H1 (cell line): ENCODE measurements around the gene TMCO1. TPM values are rescaled to one million over a fixed set of nuclear protein-coding genes. Genes with fewer than 3 reads are reported as not detected.

Experiments used
- CTCF ChIA-PET: fragments of 300-600 bp; sonication (Branson Sonifier 250); formaldehyde crosslinking; loops from one replicate; lab custom pipeline; 2021; ENCODE audit not compliant: partially characterized antibody; lab: Charles Lee
- POLR2A ChIA-PET: fragments of 300-600 bp; sonication (Branson Sonifier 250); formaldehyde crosslinking; loops from one replicate; lab custom pipeline; 2021; ENCODE audit warnings: inconsistent platforms; ENCODE audit not compliant: partially characterized antibody; lab: Charles Lee
- DNase-seq, 2 experiments: peaks; one replicate each; pipeline versions ENCODE4 v3.0.0 to v3.0.0-alpha.2; 2010 to 2022; ENCODE audit warnings: low spot score in 2 of 2, low read depth in 1 of 2, mixed read lengths in 1 of 2
- FAIRE-seq: peaks from 2 replicates; lab custom pipeline; 2011; peaks lifted over from hg19 to GRCh38; lab: Jason Lieb, UNC
- H2AFZ ChIP-seq: 2 replicates; pipeline ENCODE4 v1.8.1; 2012; ENCODE audit warnings: low read length, inconsistent platforms
- H2AK5ac ChIP-seq: 2 replicates; pipeline ENCODE4 v1.6.1; 2013; ENCODE audit warnings: low read depth, low read length
- H2BK120ac ChIP-seq: replicated peaks from 2 replicates; pipeline ENCODE3; 2013; ENCODE audit warnings: low read depth, low read length, inconsistent platforms
- H2BK12ac ChIP-seq: 2 replicates; pipeline ENCODE4 v1.6.1; 2013; ENCODE audit warnings: low read depth, low read length
- H2BK15ac ChIP-seq: 2 replicates; pipeline ENCODE4 v1.6.1; 2013; ENCODE audit warnings: low read length
- H2BK20ac ChIP-seq: 2 replicates; pipeline ENCODE4 v1.6.1; 2013; ENCODE audit warnings: low read length
- H2BK5ac ChIP-seq: 2 replicates; pipeline ENCODE4 v1.6.1; 2013; ENCODE audit warnings: low read depth, low read length
- H3K14ac ChIP-seq: 2 replicates; pipeline ENCODE4 v1.6.1; 2013; ENCODE audit warnings: inconsistent platforms; ENCODE audit not compliant: insufficient read length
- H3K18ac ChIP-seq: 2 replicates; pipeline ENCODE4 v1.6.1; 2013; ENCODE audit warnings: low read length; ENCODE audit errors: extremely low read depth
- H3K23ac ChIP-seq: 2 replicates; pipeline ENCODE4 v1.6.1; 2013; ENCODE audit warnings: inconsistent platforms; ENCODE audit not compliant: insufficient read length
- H3K23me2 ChIP-seq: 2 replicates; pipeline ENCODE4 v1.6.1; 2013; ENCODE audit warnings: low read depth, low read length
- H3K27ac ChIP-seq: 2 replicates; pipeline ENCODE4 v1.6.1; 2011; ENCODE audit warnings: low read depth, low read length, inconsistent platforms
- H3K27me3 ChIP-seq, 4 experiments: replicated peaks in 1 of 4; 1 replicate in 1 of 4; 2 replicates in 3 of 4; pipeline versions ENCODE4 v1.6.1 to v1.8.1; 2011 to 2013; ENCODE audit warnings: low read length in 3 of 4, mild to moderate bottlenecking in 3 of 4, inconsistent platforms in 2 of 4, mixed read lengths in 2 of 4, moderate library complexity in 1 of 4; ENCODE audit not compliant: control insufficient read depth in 3 of 4, insufficient read depth in 3 of 4; ENCODE audit errors: extremely low read depth in 1 of 4
- H3K36me3 ChIP-seq, 4 experiments: 2 replicates each; pipeline versions ENCODE4 v1.6.1 to v1.8.1; 2011 to 2013; ENCODE audit warnings: mild to moderate bottlenecking in 4 of 4, low read length in 3 of 4, moderate library complexity in 2 of 4, control low read depth in 1 of 4, inconsistent platforms in 1 of 4; ENCODE audit not compliant: insufficient read depth in 4 of 4, control insufficient read depth in 2 of 4
- H3K4ac ChIP-seq: replicated peaks from 2 replicates; pipeline ENCODE3; 2013; ENCODE audit warnings: low read length, low read depth, mixed read lengths, inconsistent platforms; ENCODE audit not compliant: insufficient read length
- H3K4me1 ChIP-seq, 4 experiments: replicated peaks in 1 of 4; 1 replicate in 1 of 4; 2 replicates in 3 of 4; pipeline versions ENCODE4 v1.6.1 to v1.8.1; 2011 to 2013; ENCODE audit warnings: low read length in 3 of 4, inconsistent platforms in 2 of 4, mixed read lengths in 1 of 4; ENCODE audit not compliant: insufficient read depth in 4 of 4, control insufficient read depth in 3 of 4
- H3K4me2 ChIP-seq, 2 experiments: 2 replicates each; pipeline versions ENCODE4 v1.6.1 to v1.8.1; 2011 to 2013; ENCODE audit warnings: low read depth in 2 of 2, low read length in 2 of 2, control low read depth in 1 of 2, inconsistent platforms in 1 of 2, mild to moderate bottlenecking in 1 of 2; ENCODE audit not compliant: insufficient read depth in 1 of 2
- H3K4me3 ChIP-seq, 4 experiments: fragments of 200-600, 300-600 bp in 1 of 4; sonication (generic), shearing (Covaris generic), sonication (Bioruptor Twin) in 1 of 4; 2 replicates each; pipeline versions ENCODE4 v1.5.1 to v1.8.1; 2011 to 2016; ENCODE audit warnings: low read length in 4 of 4, low read depth in 3 of 4, control low read depth in 2 of 4, inconsistent platforms in 2 of 4, mild to moderate bottlenecking in 2 of 4, mixed read lengths in 1 of 4, moderate library complexity in 1 of 4; ENCODE audit not compliant: insufficient read depth in 2 of 4; ENCODE audit errors: extremely low read depth in 1 of 4
- H3K56ac ChIP-seq: replicated peaks from 2 replicates; pipeline ENCODE3; 2013; ENCODE audit warnings: low read depth, mild to moderate bottlenecking, mixed read lengths, low read length, inconsistent platforms; ENCODE audit not compliant: insufficient read length
- H3K79me1 ChIP-seq: 2 replicates; pipeline ENCODE4 v1.6.1; 2013; ENCODE audit warnings: low read depth, low read length, control low read depth
- H3K79me2 ChIP-seq, 2 experiments: 2 replicates each; pipeline versions ENCODE4 v1.6.1 to v1.8.1; 2012 to 2013; ENCODE audit warnings: low read length in 2 of 2, mild to moderate bottlenecking in 2 of 2, inconsistent platforms in 1 of 2; ENCODE audit not compliant: insufficient read depth in 2 of 2, control insufficient read depth in 1 of 2
- H3K9ac ChIP-seq, 4 experiments: replicated peaks in 1 of 4; 1 replicate in 1 of 4; 2 replicates in 3 of 4; pipeline versions ENCODE4 v1.6.1 to v1.8.1; 2011 to 2013; ENCODE audit warnings: low read depth in 3 of 4, low read length in 3 of 4, control low read depth in 2 of 4, mild to moderate bottlenecking in 2 of 4, moderate library complexity in 2 of 4, inconsistent platforms in 1 of 4; ENCODE audit errors: extremely low read depth in 1 of 4
- H3K9me3 ChIP-seq, 2 experiments: 2 replicates each; pipeline versions ENCODE4 v1.6.1 to v1.8.1; 2012 to 2013; ENCODE audit warnings: mild to moderate bottlenecking in 2 of 2, moderate library complexity in 2 of 2, control low read depth in 1 of 2, inconsistent platforms in 1 of 2, low read depth in 1 of 2, low read length in 1 of 2, mixed read lengths in 1 of 2; ENCODE audit not compliant: insufficient read depth in 2 of 2
- H4K20me1 ChIP-seq, 2 experiments: replicated peaks in 1 of 2; 2 replicates each; pipeline versions ENCODE3 to v1.8.1; 2011 to 2013; ENCODE audit warnings: inconsistent platforms in 2 of 2, low read length in 2 of 2, mild to moderate bottlenecking in 1 of 2; ENCODE audit not compliant: insufficient read depth in 2 of 2, control insufficient read depth in 1 of 2
- H4K5ac ChIP-seq: 2 replicates; pipeline ENCODE4 v1.6.1; 2013; ENCODE audit warnings: low read length, low read depth, mixed read lengths, inconsistent platforms; ENCODE audit not compliant: insufficient read length
- H4K8ac ChIP-seq: 2 replicates; pipeline ENCODE4 v1.8.0; 2013; ENCODE audit warnings: mild to moderate bottlenecking, moderate library complexity, low read length, inconsistent platforms; ENCODE audit not compliant: insufficient read depth; ENCODE audit errors: extremely low read depth
- H4K91ac ChIP-seq: replicated peaks from 2 replicates; pipeline ENCODE3; 2013; ENCODE audit warnings: low read length, mixed read lengths, inconsistent platforms; ENCODE audit not compliant: insufficient read length
- BCL11A ChIP-seq, 2 experiments: IDR thresholded peaks; one replicate each; pipeline ENCODE4 v1.6.1; 2011; ENCODE audit warnings: low read depth in 2 of 2, low read length in 2 of 2, mild to moderate bottlenecking in 2 of 2
- CBX5 ChIP-seq: fragments of 300-800, 300-1000 bp; sonication (generic); IDR thresholded peaks from 2 replicates; pipeline ENCODE4 v1.7.1; 2016; ENCODE audit warnings: antibody characterized with exemption, low read length, low read depth
- FOSL1 ChIP-seq: IDR thresholded peaks from 2 replicates; pipeline ENCODE4 v1.6.1; 2011; ENCODE audit warnings: mild to moderate bottlenecking, low read depth, low read length, moderate library complexity; ENCODE audit not compliant: insufficient read depth
- JUND ChIP-seq: IDR thresholded peaks from 2 replicates; pipeline ENCODE4 v1.6.1; 2011; ENCODE audit warnings: mild to moderate bottlenecking, improper control_type of control experiment, low read length
- TAF7 ChIP-seq: optimal IDR thresholded peaks from 2 replicates; pipeline ENCODE3; 2011; ENCODE audit warnings: low read depth, mild to moderate bottlenecking, inconsistent platforms, low read length, moderate library complexity, borderline replicate concordance
- WGBS, 2 experiments: shearing (Covaris generic) in 1 of 2; methylation state at CpG; one replicate each; pipeline versions ENCODE4 v1.1.6 to v1.1.7; 2013 to 2015; ENCODE audit warnings: low lambda C conversion rate in 2 of 2, mixed read lengths in 2 of 2, inconsistent platforms in 1 of 2, low coverage in 1 of 2, missing lambda C conversion rate in 1 of 2; ENCODE audit not compliant: insufficient replicate concordance in 2 of 2, insufficient coverage in 1 of 2, insufficient read length in 1 of 2; ENCODE audit errors: extremely low coverage in 1 of 2, missing lambda C conversion rate in 1 of 2; 5-methylcytosine and 5-hydroxymethylcytosine counted together
- polyA plus RNA-seq, 7 experiments: library from polyadenylated mRNA; depleted of rRNA in 3 of 7; stranded (reverse) in 5 of 7; unstranded in 2 of 7; fragments of >200 nt in 5 of 7; fragments of 200-250 nt in 2 of 7; gene quantifications; 1 replicate in 5 of 7; 2 replicates in 1 of 7; 4 replicates in 1 of 7; pipeline versions ENCODE4 v1.2.1 to v1.2.3, GENCODE V29; 2011 to 2013; ENCODE audit warnings: missing spikeins in 2 of 7, mixed read lengths in 2 of 7
- total RNA-seq: library from RNA; stranded (reverse); fragmentation: NEBNext Ultra II Directional; extraction: Animal tissue kit (Norgen Biotek cat#: 25700); gene quantifications from 2 replicates; pipeline ENCODE4 v1.2.1, GENCODE V29; 2021

Gene TMCO1
- total and polyA plus RNA-seq, 2 of the 8 experiments (the other 6 are each of a cell fraction or from before 2014, with no cell fraction given), result 61.6 to 63.8 TPM

DNA sequence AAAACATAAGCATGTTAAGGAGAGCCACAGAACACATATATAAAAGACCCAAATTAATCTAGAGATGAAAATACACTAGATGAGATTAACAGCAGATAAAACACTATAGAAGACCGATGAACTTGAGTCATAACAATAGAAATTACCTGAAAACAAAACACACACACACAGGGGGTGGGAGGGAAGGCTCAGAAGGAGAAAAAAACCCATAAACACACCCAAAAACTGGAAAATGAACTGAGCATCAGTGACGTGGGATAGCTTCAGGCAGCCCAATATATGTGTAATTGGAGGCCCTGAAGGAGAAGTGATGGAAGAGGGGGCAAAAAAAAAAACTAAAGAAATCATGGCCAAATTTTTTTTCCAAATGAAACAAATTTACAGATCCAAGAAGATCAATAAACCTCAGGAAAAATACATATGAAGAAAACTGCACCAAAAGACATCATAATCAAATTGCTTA, 81.7 kb downstream of the TMCO1 start:
- Histone ChIP-seq H2BK15ac (no peak overlapping the region), H2BK20ac (no peak overlapping the region), H4K20me1 (peaks cover 3 to 4% of the 10 kb centered on the region in 2 experiments), H3K18ac (no peak overlapping the region), H3K23ac (no peak overlapping the region), H3K14ac (no peak overlapping the region), H3K4me2 (no peak overlapping the region), H3K9me3 (peaks cover 5 to 6% of the 10 kb centered on the region in 2 experiments; a peak in 3 of 4 replicates), H3K9ac (no peak overlapping the region), H2BK5ac (no peak overlapping the region), H3K79me1 (peaks cover 5% of the 10 kb centered on the region), H3K23me2 (no peaks in the 10 kb centered on the region), H4K5ac (no peak overlapping the region), H3K4me3 (no peak overlapping the region), H3K27me3 (no peaks in the 10 kb centered on the region), H3K4me1 (no peaks in the 10 kb centered on the region), H4K8ac (no peak overlapping the region), H2BK120ac (no peak overlapping the region), H3K27ac (no peak overlapping the region), H3K79me2 (peaks cover 0 to 33% of the 10 kb centered on the region in 2 experiments; a peak in 3 of 4 replicates), H3K36me3 (peaks cover 0 to 17% (median 9%) of the 10 kb centered on the region in 4 experiments; a peak in 4 of 8 replicates), H4K91ac (no peak overlapping the region), H3K56ac (no peak overlapping the region), H3K4ac (no peak overlapping the region), H2AFZ (no peak overlapping the region), H2BK12ac (no peak overlapping the region), H2AK5ac (no peak overlapping the region)
- WGBS, 2 experiments, result 90% methylated on average over 2 of the region's 2 CpGs; no CpG with 5 or more reads in 1 of the 2 experiments
- DNase-seq, result no peak
- CTCF ChIA-PET, result interaction anchor here (1.1 to 4.3 kb wide), 2 partner anchors 86 to 214 kb away, joined by 3 to 26 read pairs; no protein-coding TSS in a partner anchor
- POLR2A ChIA-PET, result interaction anchor here (1.2 kb wide), 1 partner anchor 56 kb away, joined by 3 read pairs; the partner anchor contains the start of gene MGST3
- FAIRE-seq, result no peak
- TF ChIP-seq CBX5 (no peak), FOSL1 (no peak), BCL11A (IDR thresholded peaks at IDR 0.05; ENCODE audit: low read depth in 2 of 2, low read length in 2 of 2) (no peak), TAF7 (no peak), JUND (no peak)
